RCC 7860 (cell line): ENCODE data around the gene IRF3.
A peak's percentile ranks its signal among the peaks of the same experiment; 100 is the strongest.
"Not testable (repeated sequence)": the region's sequence is repeated elsewhere in the genome, so short reads cannot be mapped to it uniquely, and the experiment has no call there.

Experiments used
- DNase-seq: peaks from one replicate; pipeline ENCODE4 v3.0.0-alpha.2; 2015; ENCODE audit warnings: low spot score
- FAIRE-seq: peaks from 2 replicates; lab custom pipeline; 2012; peaks lifted over from hg19 to GRCh38; lab: Jason Lieb, UNC

Gene IRF3

GRCh38 chr19:49631014-49631588, 34.6 kb downstream of the IRF3 start:
- FAIRE-seq (no peak), DNase-seq (no peak)

- FAIRE-seq (no peak), DNase-seq (no peak)
Measured at GRCh38 chr19:49629659-49630058, 36.0 kb downstream of the IRF3 start.

GRCh38 chr19:49626226-49626625, 39.4 kb downstream of the IRF3 start:
- FAIRE-seq (no peak), DNase-seq (no peak)

- FAIRE-seq, result no peak
Measured at GRCh38 chr19:49624967-49625910, 40.4 kb downstream of the IRF3 start.

GRCh38 chr19:49617860-49618259, 47.8 kb downstream of the IRF3 start:
- not testable (repeated sequence) for DNase-seq, FAIRE-seq

More at GRCh38 chr19:49624967-49625910, 40.4 kb downstream of the IRF3 start:
- no peak for DNase-seq

GRCh38 chr19:49616945-49617344, 48.7 kb downstream of the IRF3 start:
- no peak for DNase-seq
- no peak for FAIRE-seq

- no peak for FAIRE-seq
Measured at GRCh38 chr19:49616532-49616931, 49.1 kb downstream of the IRF3 start.

GRCh38 chr19:49615861-49616260, 49.8 kb downstream of the IRF3 start:
- FAIRE-seq (no peak), DNase-seq (no peak)

More at GRCh38 chr19:49616532-49616931, 49.1 kb downstream of the IRF3 start:
- no peak for DNase-seq

GRCh38 chr19:49614096-49614833, 51.4 kb downstream of the IRF3 start:
- no peak for FAIRE-seq
- DNase-seq, result peak; percentile 56

- DNase-seq (no peak), FAIRE-seq (no peak)
Measured at GRCh38 chr19:49613374-49613773, 52.3 kb downstream of the IRF3 start.
